Lower leg skin (tissue), 4 donors: ENCODE results near the gene RPS29. TPM values are rescaled to one million over a fixed set of nuclear protein-coding genes. Genes with fewer than 3 reads are reported as not detected.

Experiments
- DNase-seq, 2 donors: peaks; one replicate each; pipeline ENCODE4 v3.0.0-alpha.2; 2019; ENCODE audit warnings: low spot score in 2 of 2
- H3K4me3 ChIP-seq: fragments of 200-600 bp; sonication (generic); 2 replicates; pipeline ENCODE4 v1.5.1; 2017; ENCODE audit warnings: mild to moderate bottlenecking, low read depth; ENCODE audit not compliant: poor library complexity, severe bottlenecking
- POLR2A ChIP-seq, 2 donors: fragments of 450-650 bp; IDR thresholded peaks; one replicate each; pipeline ENCODE4 v1.6.1; 2016 to 2017; ENCODE audit warnings: antibody characterized with exemption in 2 of 2, mild to moderate bottlenecking in 1 of 2, moderate library complexity in 1 of 2
- WGBS, 2 donors: methylation state at CpG; one replicate each; pipeline ENCODE4 v1.1.5; 2018; 5-methylcytosine and 5-hydroxymethylcytosine counted together
- intact Hi-C: fragments of 100-400 bp; cut with DNase I; formaldehyde crosslinking; loops from one replicate; pipeline ENCODE4 v1.15.0; 2023; ENCODE audit warnings: low total_unique reads
- total RNA-seq, 4 donors: library from RNA; depleted of rRNA; stranded (reverse); fragments of >200 nt; gene quantifications; one replicate each; pipeline ENCODE4 v1.1.0, GENCODE V29; 2016
- TF ChIP-seq, protein P1 (sequence below), 3 donors: fragments of 450-650 bp; IDR thresholded peaks; one replicate each; pipeline ENCODE4 v1.5.1; 2016; ENCODE audit warnings: antibody characterized with exemption in 3 of 3, mild to moderate bottlenecking in 3 of 3, moderate library complexity in 2 of 3

RPS29 gene
- total RNA-seq, 4 donors from 2014 or later, result 3,327 to 15,303 (median 7,021) TPM

DNA sequence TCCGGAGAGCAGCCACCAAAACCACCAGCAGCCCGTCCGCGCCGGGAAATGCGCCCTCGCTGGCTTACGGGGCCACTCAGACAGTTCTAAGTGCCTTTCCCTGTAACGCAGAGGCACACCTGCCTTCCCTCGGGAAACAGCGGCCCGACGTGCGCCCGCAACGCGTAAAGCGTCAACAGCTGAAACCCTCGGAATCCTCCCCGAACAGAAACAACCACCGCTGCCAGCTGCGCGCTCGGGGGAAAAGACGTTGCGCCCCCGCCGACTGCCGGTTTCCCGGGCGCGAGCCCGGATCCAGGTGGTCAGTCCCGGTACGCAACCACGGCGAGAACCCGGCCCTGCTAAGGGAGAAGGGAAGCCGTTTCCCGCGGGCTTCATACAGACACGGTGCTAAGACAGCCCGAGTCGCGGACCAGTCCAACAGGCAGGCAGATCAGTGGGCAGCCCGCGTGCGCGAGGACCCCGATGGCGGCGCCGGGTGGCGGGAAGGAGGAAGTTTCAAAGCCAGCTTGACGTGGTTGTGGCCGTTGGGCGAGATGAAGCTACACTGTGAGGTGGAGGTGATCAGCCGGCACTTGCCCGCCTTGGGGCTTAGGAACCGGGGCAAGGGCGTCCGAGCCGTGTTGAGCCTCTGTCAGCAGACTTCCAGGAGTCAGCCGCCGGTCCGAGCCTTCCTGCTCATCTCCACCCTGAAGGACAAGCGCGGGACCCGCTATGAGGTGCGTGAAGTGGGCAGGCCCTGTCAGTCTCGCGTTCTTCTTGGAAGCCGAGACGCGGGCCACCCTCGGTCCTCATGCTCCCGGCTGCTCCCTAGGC is 12.5 kb upstream of the RPS29 start, which contains the start of gene LRR1:
Gene LRR1, plus strand, starts transcription at position 456 of the 816 bp plus-strand sequence. Its CDS starts 81 bp downstream, at position 537.
- no peak for TF ChIP-seq POLR2A (IDR thresholded peaks at IDR 0.05)
- TF ChIP-seq, protein P1, sequence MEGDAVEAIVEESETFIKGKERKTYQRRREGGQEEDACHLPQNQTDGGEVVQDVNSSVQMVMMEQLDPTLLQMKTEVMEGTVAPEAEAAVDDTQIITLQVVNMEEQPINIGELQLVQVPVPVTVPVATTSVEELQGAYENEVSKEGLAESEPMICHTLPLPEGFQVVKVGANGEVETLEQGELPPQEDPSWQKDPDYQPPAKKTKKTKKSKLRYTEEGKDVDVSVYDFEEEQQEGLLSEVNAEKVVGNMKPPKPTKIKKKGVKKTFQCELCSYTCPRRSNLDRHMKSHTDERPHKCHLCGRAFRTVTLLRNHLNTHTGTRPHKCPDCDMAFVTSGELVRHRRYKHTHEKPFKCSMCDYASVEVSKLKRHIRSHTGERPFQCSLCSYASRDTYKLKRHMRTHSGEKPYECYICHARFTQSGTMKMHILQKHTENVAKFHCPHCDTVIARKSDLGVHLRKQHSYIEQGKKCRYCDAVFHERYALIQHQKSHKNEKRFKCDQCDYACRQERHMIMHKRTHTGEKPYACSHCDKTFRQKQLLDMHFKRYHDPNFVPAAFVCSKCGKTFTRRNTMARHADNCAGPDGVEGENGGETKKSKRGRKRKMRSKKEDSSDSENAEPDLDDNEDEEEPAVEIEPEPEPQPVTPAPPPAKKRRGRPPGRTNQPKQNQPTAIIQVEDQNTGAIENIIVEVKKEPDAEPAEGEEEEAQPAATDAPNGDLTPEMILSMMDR (IDR thresholded peaks at IDR 0.05), result no peak
- intact Hi-C loops, result no loop called here
- peak within 1 kb of the TSS; percentile 59 for H3K4me3 ChIP-seq
- 0% methylated on average over 22 to 70 of the region's 77 CpGs for WGBS, 2 donors
- peak; percentile 83 to 97 for DNase-seq

- intact Hi-C loops, result no loop called here
- WGBS, 2 donors, result 0 to 2% methylated on average over 15 of the region's 15 CpGs
- H3K4me3 ChIP-seq, result peak overlapping the region; percentile 59
- DNase-seq, result no peak
- TF ChIP-seq POLR2A (IDR thresholded peaks at IDR 0.05), result no peak
- TF ChIP-seq, protein P1 (IDR thresholded peaks at IDR 0.05), result no peak
These were observed 12.0 kb upstream of the RPS29 start for GRCh38 chr14:49598189-49598484.

GRCh38 chr14:49594347-49595091 is 8.3 kb upstream of the RPS29 start:
- intact Hi-C loops, result no loop called here
- TF ChIP-seq, protein P1 (IDR thresholded peaks at IDR 0.05), result no peak
- no peak for TF ChIP-seq POLR2A (IDR thresholded peaks at IDR 0.05)
- H3K4me3 ChIP-seq, result no peak overlapping the region
- no peak for DNase-seq
- 40 to 41% methylated on average over 4 of the region's 4 CpGs for WGBS, 2 donors

DNA sequence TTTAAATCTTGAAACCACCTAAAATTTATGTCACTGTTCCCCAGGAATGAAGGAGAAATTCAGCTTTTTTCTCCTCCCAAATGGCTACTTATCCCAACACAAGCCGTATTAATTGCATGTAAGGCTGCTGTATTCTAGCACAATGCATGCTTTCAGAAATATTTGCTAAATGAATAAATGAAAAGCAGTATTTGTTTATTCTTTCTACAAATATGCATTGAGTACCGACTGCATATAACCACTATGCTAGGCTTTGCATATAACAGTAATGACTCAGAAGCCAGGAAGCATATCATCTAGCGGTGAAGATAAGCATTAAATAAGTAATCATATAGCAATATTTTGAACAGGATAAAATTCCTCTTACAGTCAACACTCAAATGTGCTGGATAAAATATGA is 6.8 kb upstream of the RPS29 start:
- DNase-seq, result no peak
- H3K4me3 ChIP-seq, result no peak overlapping the region
- 83% methylated on average over 3 of the region's 3 CpGs for WGBS, 2 donors
- intact Hi-C loops, result no loop called here
- TF ChIP-seq POLR2A (IDR thresholded peaks at IDR 0.05), result no peak
- TF ChIP-seq, protein P1 (IDR thresholded peaks at IDR 0.05), result no peak

- H3K4me3 ChIP-seq, result no peak overlapping the region
- 82 to 86% methylated on average over 3 of the region's 3 CpGs for WGBS, 2 donors
- intact Hi-C loops, result no loop called here
- TF ChIP-seq POLR2A (IDR thresholded peaks at IDR 0.05), result no peak
- TF ChIP-seq, protein P1 (IDR thresholded peaks at IDR 0.05), result no peak
- DNase-seq, result no peak
These were observed 3.2 kb upstream of the RPS29 start for GRCh38 chr14:49589387-49589786.
